ENCODE measurements around the gene ARGFX. TPM values are rescaled to one million over a fixed set of nuclear protein-coding genes. Genes with fewer than 3 reads are reported as not detected.
"Not testable (repeated sequence)": the region's sequence is repeated elsewhere in the genome, so short reads cannot be mapped to it uniquely, and the experiment has no call there.

The ARGFX gene
- polyA plus RNA-seq (ENCODE audit: insufficient read length in 4 of 4) = not detected

DNA sequence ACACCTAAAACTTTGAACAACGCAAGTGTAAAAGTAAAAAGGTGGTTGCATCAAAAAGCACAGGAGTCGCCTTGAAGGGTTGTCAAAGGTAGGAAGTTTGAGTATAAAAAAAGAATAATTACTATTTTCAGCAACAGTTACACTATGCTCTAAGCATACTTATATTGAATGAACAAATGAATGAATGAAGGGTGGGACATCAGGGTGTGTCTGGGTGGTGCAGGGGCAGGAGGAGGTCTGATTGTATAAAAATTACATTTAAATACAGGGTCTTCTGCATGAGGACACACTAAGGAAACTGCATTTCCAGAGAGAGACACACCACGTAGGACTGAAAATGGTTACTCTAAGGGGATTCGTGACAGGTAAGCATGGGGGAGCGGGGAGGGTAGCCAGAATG lies at the start of gene ARGFX:
Gene ARGFX (plus strand): TSS at position 301 of the 400 bp plus-strand sequence. CDS start 2,765 bp downstream, outside the sequence.
- DNase-seq (ENCODE audit: low read depth in 4 of 4, low spot score in 3 of 4) = no peak

DNA sequence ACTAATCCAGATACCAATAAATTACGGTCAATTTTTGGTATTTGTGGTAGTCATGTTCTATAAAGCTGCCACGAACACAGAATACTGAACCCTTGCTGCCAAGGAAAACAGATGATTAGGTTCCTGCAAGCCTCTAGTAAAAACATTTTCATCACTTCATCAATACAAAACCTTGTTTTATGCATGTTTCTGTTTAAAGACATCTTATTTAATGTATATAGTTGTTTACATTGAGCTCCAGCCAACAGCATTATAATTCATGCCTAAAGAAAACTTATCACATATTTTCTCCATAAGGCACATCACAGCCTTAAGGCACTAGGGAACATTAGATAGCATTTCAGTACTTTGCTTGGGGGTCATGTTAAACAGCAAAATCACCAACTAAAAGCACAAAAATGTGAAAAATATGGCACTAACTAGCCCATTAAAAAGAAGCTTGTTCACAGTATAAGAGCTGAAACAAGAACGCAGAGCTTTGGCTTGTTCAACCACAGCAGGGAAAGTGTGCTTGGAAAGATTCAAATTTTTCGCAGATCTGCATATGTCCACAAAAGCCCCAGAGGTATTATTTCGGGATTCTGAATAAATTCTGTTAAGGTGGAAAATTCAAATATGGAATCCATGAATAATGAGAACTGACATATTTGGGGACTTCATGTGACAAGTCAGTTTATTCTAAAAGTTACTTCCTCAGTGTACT lies 49.6 kb upstream of the ARGFX start:
- no peak for DNase-seq (ENCODE audit: low read depth in 4 of 4, low spot score in 3 of 4)

DNA sequence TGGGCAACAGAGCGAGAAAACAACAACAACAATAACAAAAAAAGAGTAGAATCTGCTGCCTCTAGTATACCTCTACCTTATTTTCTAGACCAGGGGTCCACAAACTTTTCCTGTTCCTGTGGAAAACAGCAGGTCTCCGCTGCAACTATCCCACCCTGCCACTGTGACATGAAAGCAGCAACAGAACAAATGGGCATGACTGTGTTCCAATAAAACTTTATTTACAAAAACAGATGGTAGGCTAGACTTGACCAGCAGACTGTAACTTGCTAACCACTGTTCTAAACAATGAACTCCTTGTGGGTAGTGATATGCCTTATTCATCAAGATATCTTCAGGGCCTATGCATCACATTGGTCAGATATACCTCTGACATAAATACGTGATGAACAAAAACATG lies 47.2 kb upstream of the ARGFX start:
- DNase-seq (ENCODE audit: low read depth in 4 of 4, low spot score in 3 of 4) = no peak

DNA sequence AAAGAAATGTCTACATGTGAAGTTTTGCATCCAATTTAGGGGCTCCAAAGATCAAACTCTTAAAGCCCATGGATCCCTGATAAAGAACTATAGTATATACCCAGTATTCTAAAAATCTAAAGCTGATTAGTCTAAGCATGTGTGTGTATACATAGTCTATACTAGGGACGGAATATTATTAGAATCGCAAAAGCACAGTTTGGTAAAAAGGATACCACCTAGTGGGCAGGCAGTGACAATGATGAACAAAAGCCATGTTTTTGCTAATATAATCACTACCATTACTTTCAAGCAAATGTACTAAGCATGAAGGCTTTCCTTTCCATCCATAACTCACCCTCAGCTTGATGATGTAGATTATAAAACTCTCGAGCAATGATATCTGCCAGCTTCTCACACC lies 38.4 kb upstream of the ARGFX start:
- no peak for DNase-seq (ENCODE audit: low read depth in 4 of 4, low spot score in 3 of 4)

DNA sequence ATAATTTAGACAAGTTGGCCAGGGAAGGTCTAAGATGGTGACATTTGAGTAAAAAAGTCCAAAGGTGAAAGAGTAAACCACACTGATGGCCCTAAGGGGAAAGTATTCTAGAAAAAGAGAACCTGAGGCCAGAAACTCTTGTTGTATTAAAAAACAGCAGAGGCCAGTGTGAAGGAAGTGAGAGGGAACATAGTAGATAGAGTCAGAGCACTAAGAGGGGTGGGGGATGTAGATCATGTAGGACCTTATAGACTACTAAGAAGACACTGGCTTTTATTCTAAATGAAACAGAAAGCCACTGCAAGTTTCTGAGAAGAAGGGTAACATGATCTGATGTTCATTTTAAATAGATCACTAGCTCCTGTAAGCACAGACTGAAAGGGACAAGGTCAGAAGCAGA lies 36.5 kb upstream of the ARGFX start:
- DNase-seq (ENCODE audit: low read depth in 4 of 4, low spot score in 3 of 4) = no peak

DNA sequence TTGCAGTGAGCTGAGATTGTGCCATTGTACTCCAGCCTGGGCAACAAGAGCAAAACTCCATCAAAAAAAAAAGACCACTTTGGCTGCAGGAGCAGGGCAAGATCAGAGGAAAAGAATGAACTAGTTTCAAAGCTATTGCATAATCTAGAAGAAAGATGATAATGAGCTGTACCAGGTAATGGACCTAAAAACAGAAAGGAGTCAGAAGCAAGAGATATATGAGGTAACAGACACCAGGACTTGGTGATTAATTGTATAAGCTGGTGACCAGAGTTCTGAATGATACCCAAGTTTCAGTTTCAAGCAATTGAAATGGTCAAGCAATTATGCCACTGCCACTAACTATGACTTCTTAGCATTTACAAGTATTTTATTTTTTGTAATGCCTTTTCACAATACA lies 24.8 kb upstream of the ARGFX start:
- DNase-seq (ENCODE audit: low read depth in 4 of 4, low spot score in 3 of 4) = no peak

DNA sequence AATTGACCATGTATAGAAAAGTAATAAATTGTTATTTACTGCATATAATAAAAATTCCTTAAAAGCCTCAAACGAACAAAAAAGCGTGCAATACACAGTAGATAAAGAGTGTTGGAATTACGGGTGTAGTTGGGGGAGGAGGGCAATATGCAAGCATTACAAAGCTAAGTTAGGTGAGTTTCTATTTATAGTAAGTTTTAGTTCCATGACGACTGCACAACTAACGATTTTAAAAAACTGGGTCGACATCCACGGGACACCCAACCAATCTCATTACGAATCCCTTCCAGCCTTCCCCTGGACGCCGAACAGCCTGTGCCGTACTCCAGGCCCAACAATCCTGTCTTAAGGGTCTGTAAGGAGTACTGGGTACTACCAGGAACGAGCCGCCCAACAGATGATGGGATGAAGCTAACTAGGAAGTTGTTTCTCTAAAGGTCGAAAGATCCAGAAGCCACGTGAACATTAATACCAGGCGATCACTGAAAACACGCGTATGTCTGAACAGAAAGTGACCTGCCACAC lies 22.6 kb upstream of the ARGFX start:
- DNase-seq (ENCODE audit: low read depth in 4 of 4, low spot score in 3 of 4) = no peak

DNA sequence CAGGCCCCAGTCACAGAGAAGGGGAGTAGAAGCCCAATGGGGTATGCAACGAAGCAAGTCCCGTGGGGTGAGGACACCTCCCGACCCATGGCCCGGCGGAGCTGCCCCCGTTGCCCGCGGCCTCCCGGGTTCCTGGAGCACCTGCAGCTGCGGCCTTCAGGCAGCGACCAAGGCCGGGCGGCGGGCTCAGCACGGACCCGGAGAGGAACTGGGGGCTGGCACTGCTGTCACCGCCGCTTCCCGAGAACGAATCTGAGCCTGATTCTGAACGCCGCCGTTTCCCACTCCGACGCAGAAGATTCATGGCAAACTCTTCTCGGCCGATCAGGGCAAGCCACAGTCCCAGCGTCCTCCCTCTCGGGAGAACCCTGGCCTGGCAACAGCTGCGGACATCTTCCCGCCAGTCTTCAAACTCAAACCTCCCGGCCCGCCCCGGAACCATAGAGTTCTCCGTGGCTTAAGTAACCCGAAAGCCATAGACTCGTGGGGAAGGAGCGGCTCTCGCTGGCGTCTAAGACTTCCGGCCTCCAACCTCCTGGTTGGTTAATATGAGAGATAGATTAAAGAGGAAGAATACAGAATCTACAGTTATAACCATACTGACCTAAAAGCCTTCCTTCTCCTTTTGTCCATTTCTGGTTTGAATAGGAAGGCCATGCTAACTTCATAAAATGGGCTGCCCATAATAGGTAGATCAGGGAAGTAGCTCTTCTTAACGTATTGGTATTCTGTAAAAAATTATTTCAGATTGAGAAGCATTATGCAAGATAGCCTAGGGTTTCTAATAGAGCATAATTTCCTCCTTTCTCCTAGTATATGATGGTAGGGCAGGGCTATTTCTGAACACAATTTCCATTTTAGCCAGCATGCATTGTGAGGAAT lies 21.9 kb upstream of the ARGFX start, which contains the start of gene POLQ:
Gene POLQ (minus strand): TSS at position 415 of the 882 bp plus-strand sequence. CDS start 111 bp downstream, at position 304.
- DNase-seq (ENCODE audit: low read depth in 4 of 4, low spot score in 3 of 4) = peak; percentile 78 to 91 (median 86)

DNA sequence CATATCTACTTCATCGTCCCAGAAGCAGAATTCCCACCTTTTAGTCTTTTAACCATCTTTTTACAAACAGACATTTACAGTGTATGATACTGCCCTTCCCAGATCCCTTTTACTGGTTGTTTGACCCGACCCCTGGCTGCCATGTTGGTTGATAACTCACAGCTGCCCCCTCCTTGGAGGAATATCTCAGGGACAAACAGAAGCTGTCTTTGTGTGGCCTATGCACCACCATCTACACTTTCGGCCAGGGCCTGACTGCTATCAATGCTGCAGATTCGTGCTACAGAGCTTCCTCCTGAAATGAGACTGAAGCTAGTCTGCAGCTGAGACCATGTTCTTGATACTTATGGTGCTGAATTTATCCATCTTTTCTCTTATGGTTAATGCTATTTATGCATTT lies 15.4 kb upstream of the ARGFX start:
- DNase-seq (ENCODE audit: low read depth in 4 of 4, low spot score in 3 of 4) = no peak

DNA sequence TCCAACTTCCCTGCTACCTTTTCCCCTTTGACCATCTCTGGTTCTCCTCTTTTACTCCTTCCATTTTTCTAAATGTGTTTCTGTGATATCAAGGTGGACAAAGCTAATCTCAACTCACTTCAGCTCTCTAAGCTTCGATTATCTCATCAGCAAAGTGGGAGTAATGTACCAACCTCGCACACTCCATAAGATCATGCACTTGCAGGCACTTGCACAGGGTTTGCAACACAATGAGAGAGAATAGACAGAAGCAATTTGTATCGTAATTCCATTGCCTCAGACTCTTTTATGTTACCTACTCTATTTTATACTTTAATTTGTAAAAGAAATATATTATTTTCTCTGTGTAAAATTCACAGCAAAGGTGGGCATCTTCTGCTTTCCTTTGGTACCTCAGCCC lies 15.0 kb upstream of the ARGFX start:
- no peak for DNase-seq (ENCODE audit: low read depth in 4 of 4, low spot score in 3 of 4)

DNA sequence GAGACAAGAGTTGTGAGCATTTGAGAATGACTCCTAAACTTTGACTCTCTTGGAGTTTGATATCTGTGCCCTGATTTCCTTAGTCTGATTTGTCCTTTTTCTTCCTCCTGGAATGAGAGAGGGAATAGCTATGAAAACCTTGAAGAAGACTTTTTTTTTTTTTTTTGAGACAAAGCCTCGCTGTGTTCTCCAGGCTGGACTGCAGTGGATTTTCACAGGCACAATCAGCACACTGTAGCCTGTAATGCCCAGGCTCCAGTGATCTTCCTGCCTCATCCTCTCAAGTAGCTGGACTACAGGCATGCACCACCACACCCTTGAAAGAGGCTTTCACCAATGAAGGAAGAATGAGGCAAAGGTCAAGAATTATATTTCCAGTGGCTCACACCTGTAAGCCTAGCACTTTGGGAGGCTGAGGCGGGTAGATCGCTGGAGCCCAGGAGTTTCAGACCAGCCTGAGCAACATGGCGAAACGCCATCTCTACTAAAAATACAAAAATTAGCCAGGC lies 10.3 kb upstream of the ARGFX start:
- DNase-seq (ENCODE audit: low read depth in 4 of 4, low spot score in 3 of 4) = no peak

DNA sequence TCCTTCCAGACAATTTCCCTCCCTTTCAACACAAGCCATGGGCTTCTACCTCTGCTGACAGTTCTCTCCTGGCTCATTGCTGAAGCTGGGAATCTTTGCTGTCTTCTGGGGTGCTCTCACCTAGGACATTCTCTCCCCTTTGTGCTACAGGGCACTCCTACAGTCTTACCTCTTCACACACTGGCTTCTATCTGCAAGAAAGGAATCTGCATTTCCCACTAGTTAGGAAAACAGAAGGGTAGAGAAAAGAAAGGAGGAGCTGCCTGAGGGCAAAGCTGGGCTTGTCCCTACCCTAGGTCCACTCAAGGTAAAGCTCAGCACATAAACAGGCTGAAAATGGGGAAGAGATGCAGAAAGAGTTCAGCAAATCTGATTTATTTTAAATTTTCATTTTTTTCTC lies 5.6 kb upstream of the ARGFX start:
- DNase-seq (ENCODE audit: low read depth in 4 of 4, low spot score in 3 of 4) = no peak

DNA sequence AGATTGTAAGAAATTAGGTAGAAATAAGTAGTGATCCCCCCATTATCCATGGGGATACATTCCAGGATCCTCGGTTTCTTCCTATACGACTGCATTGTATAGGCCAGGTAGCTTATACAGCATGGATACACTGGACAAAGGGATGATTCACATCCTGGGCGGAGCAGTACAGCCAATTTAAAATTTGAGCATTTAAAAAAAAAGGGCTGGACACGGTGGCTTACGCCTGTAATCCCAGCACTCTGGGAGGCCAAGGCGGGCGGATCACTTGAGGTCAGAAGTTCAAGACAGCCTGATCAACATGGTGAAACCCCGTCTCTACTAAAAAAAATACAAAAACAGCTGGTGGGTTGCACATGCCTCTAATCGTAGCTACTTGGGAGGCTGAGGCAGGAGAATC lies 976 bp upstream of the ARGFX start:
- DNase-seq (ENCODE audit: low read depth in 4 of 4, low spot score in 3 of 4) = no peak

DNA sequence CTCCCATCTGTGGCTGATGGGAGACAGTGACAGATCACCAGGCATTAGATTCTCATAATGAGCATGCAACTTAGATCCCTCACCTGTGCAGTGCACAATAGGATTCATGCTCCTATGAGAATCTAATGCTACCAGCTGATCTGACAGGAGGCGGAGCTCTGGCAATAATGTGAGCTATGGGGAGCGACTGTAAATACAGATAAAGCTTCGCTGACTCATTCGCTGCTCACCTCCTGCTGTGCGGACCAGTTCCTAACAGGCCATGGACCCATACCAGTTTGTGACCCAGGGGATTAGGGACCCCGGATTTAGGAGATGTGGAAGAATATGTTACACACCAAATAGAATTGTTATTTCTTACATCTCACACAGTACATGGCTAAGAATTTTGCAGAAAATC lies 6.7 kb downstream of the ARGFX start:
- DNase-seq (ENCODE audit: low read depth in 4 of 4, low spot score in 3 of 4) = no peak

DNA sequence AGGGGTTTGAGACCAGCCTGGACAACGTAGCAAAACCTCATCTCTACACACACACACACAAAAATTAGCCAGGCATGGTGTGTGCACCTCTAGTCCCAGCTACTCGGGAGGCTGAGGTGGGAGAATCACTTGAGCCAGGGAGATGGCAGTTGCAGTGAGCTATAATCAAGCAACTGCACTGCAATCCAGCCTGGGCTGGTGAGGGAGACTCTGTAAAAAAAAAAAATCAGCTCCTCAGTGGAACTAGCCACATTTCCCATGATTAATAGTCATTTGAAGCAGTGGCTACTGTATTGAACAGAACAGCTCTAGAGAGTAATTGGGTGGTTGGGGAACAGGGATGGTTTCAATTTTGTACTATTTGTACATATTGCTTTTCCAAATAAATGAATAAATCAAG lies 13.9 kb downstream of the ARGFX start:
- DNase-seq (ENCODE audit: low read depth in 4 of 4, low spot score in 3 of 4) = no peak

DNA sequence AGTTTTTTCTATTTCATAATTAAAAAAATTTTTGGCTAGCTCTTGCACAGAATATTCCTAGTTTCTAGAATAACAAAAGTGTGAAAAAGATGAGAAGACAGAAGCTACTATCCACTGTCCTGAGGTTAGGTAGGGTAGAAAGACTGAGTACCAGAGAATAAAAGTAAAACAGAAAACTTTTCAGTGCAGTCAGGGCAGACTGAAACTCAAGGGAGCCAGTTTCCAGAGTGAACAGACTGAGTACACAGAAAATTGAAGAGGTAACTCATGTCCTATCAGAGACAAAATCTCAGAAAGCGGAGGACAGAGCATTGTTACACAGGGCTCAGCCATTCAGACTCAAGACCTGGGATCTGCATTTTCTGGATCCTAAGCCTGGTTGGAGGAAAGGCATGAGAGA lies 16.7 kb downstream of the ARGFX start:
- no peak for DNase-seq (ENCODE audit: low read depth in 4 of 4, low spot score in 3 of 4)

DNA sequence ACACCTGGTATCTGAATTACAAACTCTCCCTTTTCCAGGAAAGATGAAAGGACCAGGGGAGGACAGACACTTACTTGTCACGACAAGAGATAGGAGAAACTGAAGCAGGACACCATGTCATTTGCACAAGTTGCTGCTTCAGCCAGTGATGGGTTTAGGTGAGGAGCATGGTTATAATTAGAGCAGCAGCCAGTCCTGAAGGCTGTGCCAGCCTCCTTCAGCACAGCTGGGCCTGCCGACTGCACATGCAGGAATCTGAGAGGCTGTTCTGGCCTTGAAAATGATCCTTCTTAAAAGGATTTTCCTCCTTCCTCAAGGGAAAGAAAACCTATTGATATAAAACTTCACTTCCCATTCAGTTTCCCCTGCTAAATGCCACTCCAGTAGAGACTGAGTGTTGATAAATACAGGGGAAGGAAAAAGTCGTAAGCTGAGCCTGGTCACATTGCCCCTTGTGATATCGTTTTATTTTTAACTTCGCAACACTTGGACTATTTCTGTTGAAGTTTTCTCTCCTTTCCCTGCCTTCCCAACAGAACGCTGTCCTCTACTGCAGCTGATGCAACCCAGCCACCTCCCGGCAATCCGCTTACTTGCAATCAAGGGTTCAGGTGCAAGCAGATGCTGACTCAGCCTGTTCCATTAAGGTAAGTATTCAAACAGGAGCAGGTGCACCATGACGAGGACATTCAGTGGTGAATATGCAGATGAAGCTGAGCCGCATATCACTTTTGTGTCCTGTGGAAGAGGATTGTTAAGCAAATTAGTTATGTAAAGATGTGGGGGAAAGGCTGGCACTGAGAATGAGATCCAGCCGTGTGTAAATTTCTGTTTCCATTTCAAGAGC lies 25.3 kb downstream of the ARGFX start, which contains the start of gene FBXO40:
Gene FBXO40 (plus strand): TSS at position 524 of the 847 bp plus-strand sequence. CDS start 27,197 bp downstream, outside the sequence.
- no peak for DNase-seq (ENCODE audit: low read depth in 4 of 4, low spot score in 3 of 4)

DNA sequence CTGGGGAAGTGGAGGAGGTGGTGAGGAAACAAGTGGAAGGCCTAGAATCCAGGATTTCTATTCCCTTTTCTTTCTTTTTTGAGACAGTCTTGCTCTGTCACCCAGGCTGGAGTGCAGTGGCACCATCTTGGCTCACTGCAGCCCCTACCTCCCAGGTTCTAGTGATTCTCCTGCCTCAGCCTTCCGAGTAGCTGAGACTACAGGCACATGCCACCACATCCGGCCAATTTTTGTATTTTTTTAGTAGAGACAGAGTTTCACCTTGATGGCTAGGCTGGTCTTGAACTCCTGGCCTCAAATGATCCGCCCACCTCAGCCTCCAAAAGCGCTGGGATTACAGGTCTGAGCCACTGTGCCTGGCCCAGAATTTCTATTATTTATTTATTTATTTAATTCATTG lies 26.1 kb downstream of the ARGFX start:
- not testable (repeated sequence) for DNase-seq (ENCODE audit: low read depth in 4 of 4, low spot score in 3 of 4)

DNA sequence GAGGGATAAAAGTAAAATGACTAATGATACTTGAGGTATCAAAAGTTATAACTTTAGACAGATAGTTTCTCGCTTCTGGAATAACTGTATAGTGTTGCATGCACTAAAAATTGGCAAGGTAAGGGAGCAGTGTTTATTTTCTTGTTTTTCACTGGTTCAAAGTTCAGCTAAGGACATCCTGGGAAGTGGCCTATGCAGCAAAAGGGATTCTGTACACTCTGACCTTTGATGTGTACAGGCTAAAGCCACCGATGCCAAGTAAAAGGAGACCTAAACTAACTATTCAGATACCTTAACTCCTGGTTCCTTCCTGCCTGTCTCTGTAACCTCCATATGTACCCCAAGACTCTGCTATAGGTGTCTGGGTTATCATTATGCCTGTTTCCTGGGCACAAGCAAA lies 27.1 kb downstream of the ARGFX start:
- no peak for DNase-seq (ENCODE audit: low read depth in 4 of 4, low spot score in 3 of 4)

DNA sequence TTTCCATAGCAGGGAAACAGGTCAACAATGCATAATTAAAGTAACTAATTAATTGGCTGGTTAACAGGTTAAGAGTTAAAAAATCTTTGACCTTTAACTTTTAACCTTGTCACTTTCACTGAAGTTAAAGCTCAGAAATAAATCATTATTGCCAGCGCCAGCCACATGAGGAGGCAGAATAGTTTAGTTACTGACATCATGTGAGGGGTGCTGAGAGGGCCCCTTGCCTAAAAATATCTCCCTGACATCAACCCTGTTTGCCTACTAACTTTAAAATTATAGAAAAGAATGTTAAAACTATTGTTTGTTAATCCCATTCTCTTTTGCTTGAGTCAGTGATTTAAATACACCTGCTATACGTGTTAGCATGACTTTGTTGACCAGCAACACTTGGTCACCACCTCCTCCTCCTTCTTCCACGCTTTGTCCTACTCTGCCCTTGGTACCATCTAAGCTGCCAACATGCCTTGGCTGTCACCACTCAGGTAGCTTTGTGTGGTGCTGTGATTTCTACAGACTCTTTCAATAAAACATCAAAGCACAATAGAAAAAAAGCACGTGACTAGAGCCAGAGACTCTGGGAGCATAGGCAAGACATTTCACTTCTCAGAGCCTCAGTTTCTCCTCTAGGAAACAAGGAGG lies 28.1 kb downstream of the ARGFX start:
- DNase-seq (ENCODE audit: low read depth in 4 of 4, low spot score in 3 of 4) = no peak

Data from left renal pelvis (tissue), 4 donors.